RWPE1 (cell line): ENCODE data around the gene CLDN9.

ENCODE experiments used
- CTCF ChIA-PET: fragments of 350-600 bp; sonication (Branson Sonifier 250); formaldehyde crosslinking; extraction: SDS; loops from one replicate; lab custom pipeline; 2021; lab: Yijun Ruan, JAX
- POLR2A ChIA-PET: fragments of 400-600 bp; formaldehyde crosslinking; extraction: SDS; loops from one replicate; lab custom pipeline; 2020; ENCODE audit warnings: antibody characterized with exemption; ENCODE audit not compliant: low non-redundant PET; lab: Yijun Ruan, JAX
- DNase-seq: peaks from one replicate; pipeline ENCODE4 v3.0.0; 2012; ENCODE audit warnings: low spot score
- H3K27ac ChIP-seq: fragments of 450-650 bp; 2 replicates; pipeline ENCODE4 v1.5.1; 2017
- CTCF ChIP-seq: fragments of 450-650 bp; conservative IDR thresholded peaks from 2 replicates; pipeline ENCODE4 v1.5.1; 2017; ENCODE audit warnings: low read depth, mild to moderate bottlenecking

Gene CLDN9

GRCh38 chr16:2974319-2975056, 38.2 kb upstream of the CLDN9 start:
- ChIA-PET CTCF (no interaction called here), POLR2A (no interaction called here)
- no peak for TF ChIP-seq CTCF
- no peak for DNase-seq
- H3K27ac ChIP-seq = peak overlapping the region; percentile 84

- DNase-seq = no peak
- TF ChIP-seq CTCF = no peak
- CTCF ChIA-PET = no interaction called here
- peak overlapping the region; percentile 84 for H3K27ac ChIP-seq
- POLR2A ChIA-PET = no interaction called here
These were observed 37.4 kb upstream of the CLDN9 start for GRCh38 chr16:2975161-2975795.

DNA sequence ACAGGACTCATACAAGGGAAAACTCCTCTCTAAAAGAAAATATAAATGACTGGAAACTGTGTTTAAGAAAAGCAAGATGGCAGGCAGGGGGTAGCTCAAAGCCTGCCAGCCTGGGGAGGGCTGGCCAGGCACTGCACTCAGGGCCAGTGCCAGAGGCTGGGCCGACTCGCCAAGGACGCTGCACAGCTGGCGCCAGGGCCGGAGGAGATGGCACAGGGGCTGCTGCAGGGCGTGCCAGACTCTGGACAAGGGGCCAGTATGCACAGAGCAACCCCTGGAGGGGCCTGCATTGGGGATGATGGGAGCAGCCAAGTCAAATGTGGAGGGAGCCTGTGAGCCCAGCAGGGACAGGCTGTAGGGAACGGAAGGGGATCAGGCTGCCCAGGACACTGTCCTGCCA, 36.5 kb upstream of the CLDN9 start:
- no peak for TF ChIP-seq CTCF
- ChIA-PET CTCF (no interaction called here), POLR2A (no interaction called here)
- DNase-seq = no peak
- peak overlapping the region; percentile 84 for H3K27ac ChIP-seq

GRCh38 chr16:2976673-2977072, 36.0 kb upstream of the CLDN9 start:
- POLR2A ChIA-PET = no interaction called here
- CTCF ChIA-PET = no interaction called here
- no peak for DNase-seq
- no peak for TF ChIP-seq CTCF
- peak overlapping the region; percentile 84 for H3K27ac ChIP-seq

DNA sequence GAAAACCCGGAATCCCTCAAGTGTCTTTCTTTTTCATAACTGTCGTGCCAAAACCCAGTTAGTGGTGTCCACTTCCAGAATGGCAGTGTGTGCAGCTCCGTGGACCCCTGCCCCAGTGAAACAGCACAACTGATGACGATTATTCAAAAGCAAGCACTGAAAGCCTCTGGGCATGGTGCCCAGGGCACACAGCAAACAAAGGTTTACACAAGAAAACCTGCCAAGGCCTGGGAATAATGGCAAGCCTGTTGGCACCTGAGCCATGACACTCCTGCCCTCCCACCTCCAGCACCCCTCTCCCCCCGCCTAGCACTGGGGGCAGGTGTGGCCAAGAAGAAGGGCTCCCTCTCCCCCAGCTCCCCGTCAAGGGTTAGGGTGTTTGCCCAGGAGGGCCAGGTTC, 35.3 kb upstream of the CLDN9 start:
- CTCF ChIA-PET = interaction anchor here (0.8 kb wide), 1 partner anchor 8 kb away, joined by 3 read pairs; no protein-coding TSS in a partner anchor
- TF ChIP-seq CTCF = no peak
- no peak for DNase-seq
- POLR2A ChIA-PET = no interaction called here
- H3K27ac ChIP-seq = peak overlapping the region; percentile 84

DNA sequence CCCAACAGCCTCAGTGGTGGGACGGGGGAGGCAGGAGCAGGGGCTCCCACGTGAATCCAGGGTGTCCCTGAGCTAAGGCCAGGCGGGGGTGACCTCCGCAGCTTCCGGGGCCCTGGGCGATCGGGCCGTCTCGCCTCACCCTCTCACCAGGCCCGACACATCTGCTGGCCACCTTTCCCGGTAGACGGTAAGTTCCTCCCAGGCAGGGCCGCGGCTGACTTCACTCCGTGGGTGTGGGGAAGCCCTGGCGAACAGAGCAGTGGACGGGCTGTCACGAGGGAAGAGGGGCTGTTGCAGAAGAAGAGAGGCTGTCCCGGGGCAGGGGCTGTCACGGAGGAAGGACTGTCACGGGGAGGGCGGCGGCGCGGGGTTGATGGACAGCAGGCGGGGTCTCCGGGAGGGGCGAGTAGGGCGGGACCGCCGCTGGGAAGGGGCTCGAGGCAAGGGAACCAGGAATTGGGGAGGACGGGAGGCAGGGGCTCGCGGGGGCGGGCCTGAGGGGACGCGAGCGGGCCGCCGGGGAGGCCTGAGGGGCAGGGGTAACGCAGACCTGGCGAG, 33.0 kb upstream of the CLDN9 start:
- POLR2A ChIA-PET = interaction anchor here (1.5 kb wide), 1 partner anchor 9 kb away, joined by 3 read pairs; no protein-coding TSS in a partner anchor
- no peak for TF ChIP-seq CTCF

More for the DNA sequence above, 33.0 kb upstream of the CLDN9 start:
- CTCF ChIA-PET = interaction anchor here (1.5 kb wide), 1 partner anchor 10 kb away, joined by 8 read pairs; no protein-coding TSS in a partner anchor
- H3K27ac ChIP-seq = peak overlapping the region; percentile 84
- no peak for DNase-seq
